NT2/D1 (cell line): ENCODE measurements around the gene SFSWAP.
"Not testable (repeated sequence)": the region's sequence is repeated elsewhere in the genome, so short reads cannot be mapped to it uniquely, and the experiment has no call there.

Experiments
- DNase-seq: peaks from one replicate; pipeline ENCODE4 v3.0.0-alpha.2; 2011; ENCODE audit warnings: low read depth, low spot score
- H3K27me3 ChIP-seq: 2 replicates; pipeline ENCODE4 v1.6.0; 2011; ENCODE audit warnings: mild to moderate bottlenecking; ENCODE audit not compliant: insufficient read length, insufficient read depth
- H3K36me3 ChIP-seq: 2 replicates; pipeline ENCODE4 v1.6.1; 2011; ENCODE audit warnings: mild to moderate bottlenecking, low read length, mixed read lengths; ENCODE audit not compliant: insufficient read depth, insufficient read length
- H3K4me1 ChIP-seq: 2 replicates; pipeline ENCODE4 v1.5.1; 2011; ENCODE audit not compliant: insufficient read depth, insufficient read length
- H3K4me3 ChIP-seq: 2 replicates; pipeline ENCODE4 v1.5.1; 2011; ENCODE audit warnings: low read depth; ENCODE audit not compliant: insufficient read length
- H3K9ac ChIP-seq: 2 replicates; pipeline ENCODE4 v1.6.0; 2011; ENCODE audit warnings: low read depth; ENCODE audit not compliant: insufficient read length
- H3K9me3 ChIP-seq: 2 replicates; pipeline ENCODE4 v1.5.1; 2011; ENCODE audit warnings: mild to moderate bottlenecking, low read length; ENCODE audit not compliant: insufficient read depth
- SUZ12 ChIP-seq: IDR thresholded peaks from 2 replicates; pipeline ENCODE4 v1.6.1; 2011; ENCODE audit not compliant: insufficient read length, insufficient read depth; ENCODE audit errors: extremely low read depth
- YY1 ChIP-seq: IDR thresholded peaks from 2 replicates; pipeline ENCODE4 v1.6.1; 2011; ENCODE audit not compliant: insufficient read length, insufficient read depth
- ZNF274 ChIP-seq: IDR thresholded peaks from 2 replicates; pipeline ENCODE4 v1.6.1; 2011; ENCODE audit warnings: mild to moderate bottlenecking, low read depth, low read length

Gene SFSWAP

GRCh38 chr12:131808744-131809371 lies 98.0 kb downstream of the SFSWAP start:
- Histone ChIP-seq H3K27me3 (no peaks in the 10 kb centered on the region), H3K9ac (no peak overlapping the region), H3K4me3 (no peak overlapping the region), H3K4me1 (peaks cover 3% of the 10 kb centered on the region), H3K36me3 (no peaks in the 10 kb centered on the region), H3K9me3 (no peaks in the 10 kb centered on the region; the same call in 1 of the 2 replicates)
- no peak for DNase-seq
- TF ChIP-seq ZNF274 (no peak), SUZ12 (no peak), YY1 (no peak)

- not testable (repeated sequence) for H3K36me3 ChIP-seq, DNase-seq, H3K4me1 ChIP-seq, H3K4me3 ChIP-seq, H3K9ac ChIP-seq, H3K9me3 ChIP-seq, H3K27me3 ChIP-seq
These were observed 98.8 kb downstream of the SFSWAP start for GRCh38 chr12:131809476-131810254.

GRCh38 chr12:131810726-131811125 lies 99.8 kb downstream of the SFSWAP start:
- Histone ChIP-seq H3K27me3 (no peaks in the 10 kb centered on the region), H3K9ac (no peak overlapping the region), H3K36me3 (no peaks in the 10 kb centered on the region), H3K4me3 (no peak overlapping the region), H3K9me3 (no peaks in the 10 kb centered on the region; the same call in 1 of the 2 replicates), H3K4me1 (peaks cover 3% of the 10 kb centered on the region)
- TF ChIP-seq SUZ12 = no peak
- TF ChIP-seq YY1 = no peak
- TF ChIP-seq ZNF274 = no peak
- no peak for DNase-seq

- Histone ChIP-seq H3K9me3 (no peaks in the 10 kb centered on the region; the same call in 1 of the 2 replicates), H3K9ac (no peak overlapping the region), H3K4me3 (no peak overlapping the region), H3K36me3 (no peaks in the 10 kb centered on the region), H3K27me3 (no peaks in the 10 kb centered on the region), H3K4me1 (peaks cover 9% of the 10 kb centered on the region)
- no peak for DNase-seq
- no peak for TF ChIP-seq ZNF274
- TF ChIP-seq YY1 = no peak
- TF ChIP-seq SUZ12 = no peak
These were observed 104.2 kb downstream of the SFSWAP start for GRCh38 chr12:131815131-131815530.

- H3K36me3 ChIP-seq = no peaks in the 10 kb centered on the region
- H3K27me3 ChIP-seq = no peaks in the 10 kb centered on the region
- no peaks in the 10 kb centered on the region; the same call in 1 of the 2 replicates for H3K9me3 ChIP-seq
- H3K4me1 ChIP-seq = peaks cover 12% of the 10 kb centered on the region
- H3K9ac ChIP-seq = no peak overlapping the region
- no peak for DNase-seq
- TF ChIP-seq YY1 = no peak
- TF ChIP-seq SUZ12 = no peak
- TF ChIP-seq ZNF274 = no peak
- H3K4me3 ChIP-seq = no peak overlapping the region
These were observed 105.6 kb downstream of the SFSWAP start for GRCh38 chr12:131816495-131816894.

- no peak for DNase-seq
- Histone ChIP-seq H3K9ac (no peak overlapping the region), H3K4me1 (peaks cover 8% of the 10 kb centered on the region), H3K27me3 (no peaks in the 10 kb centered on the region), H3K36me3 (no peaks in the 10 kb centered on the region), H3K9me3 (no peaks in the 10 kb centered on the region; the same call in 1 of the 2 replicates), H3K4me3 (no peak overlapping the region)
- TF ChIP-seq SUZ12 (no peak), ZNF274 (no peak), YY1 (no peak)
These were observed 106.4 kb downstream of the SFSWAP start for GRCh38 chr12:131817241-131817640.

- TF ChIP-seq ZNF274 (no peak), YY1 (no peak), SUZ12 (no peak)
- Histone ChIP-seq H3K4me3 (no peak overlapping the region), H3K27me3 (no peaks in the 10 kb centered on the region), H3K9ac (no peak overlapping the region), H3K36me3 (no peaks in the 10 kb centered on the region), H3K4me1 (peaks cover 8% of the 10 kb centered on the region), H3K9me3 (no peaks in the 10 kb centered on the region)
- DNase-seq = no peak
These were observed 108.1 kb downstream of the SFSWAP start for GRCh38 chr12:131818821-131819585.
